ENCODE data around the gene GAR1.
A peak's percentile ranks its signal among the peaks of the same experiment; 100 is the strongest.
"Not testable (repeated sequence)": the region's sequence is repeated elsewhere in the genome, so short reads cannot be mapped to it uniquely, and the experiment has no call there.

The GAR1 gene

GRCh38 chr4:109815151-109816081 is at the start of gene GAR1:
Gene GAR1, plus strand, starts transcription at chr4:109815762. Its CDS starts 403 bp downstream, at chr4:109816165.
- DNase-seq (ENCODE audit: low read depth), result peak; percentile 70

- not testable (repeated sequence) for DNase-seq (ENCODE audit: low read depth)
These were observed 33.5 kb upstream of the GAR1 start for GRCh38 chr4:109782092-109782491.

GRCh38 chr4:109786846-109787245 is 28.7 kb upstream of the GAR1 start:
- DNase-seq (ENCODE audit: low read depth), result no peak

- no peak for DNase-seq (ENCODE audit: low read depth)
These were observed 27.8 kb upstream of the GAR1 start for GRCh38 chr4:109787807-109788206.

- no peak for DNase-seq (ENCODE audit: low read depth)
These were observed 20.5 kb upstream of the GAR1 start for GRCh38 chr4:109795059-109795458.

- DNase-seq (ENCODE audit: low read depth), result no peak
These were observed 16.7 kb upstream of the GAR1 start for GRCh38 chr4:109798866-109799265.

- DNase-seq (ENCODE audit: low read depth), result no peak
These were observed 14.3 kb upstream of the GAR1 start for GRCh38 chr4:109801099-109801789.

GRCh38 chr4:109801895-109802319 is 13.7 kb upstream of the GAR1 start, which contains the start of gene CFI:
Gene CFI, minus strand, starts transcription at chr4:109801999. Its CDS starts 28 bp downstream, at chr4:109801971.
- no peak for DNase-seq (ENCODE audit: low read depth)

GRCh38 chr4:109803924-109804571 is 11.5 kb upstream of the GAR1 start:
- no peak for DNase-seq (ENCODE audit: low read depth)

GRCh38 chr4:109809655-109810054 is 5.9 kb upstream of the GAR1 start:
- DNase-seq (ENCODE audit: low read depth), result no peak

- DNase-seq (ENCODE audit: low read depth), result no peak
These were observed 4.8 kb upstream of the GAR1 start for GRCh38 chr4:109810552-109811387.

GRCh38 chr4:109811707-109812106 is 3.9 kb upstream of the GAR1 start:
- DNase-seq (ENCODE audit: low read depth), result no peak

- peak; percentile 15 for DNase-seq (ENCODE audit: low read depth)
These were observed 500 bp downstream of the GAR1 start for GRCh38 chr4:109816082-109816442.

GRCh38 chr4:109816894-109817293 is 1.3 kb downstream of the GAR1 start:
- DNase-seq (ENCODE audit: low read depth), result no peak

GRCh38 chr4:109818268-109818667 is 2.7 kb downstream of the GAR1 start:
- no peak for DNase-seq (ENCODE audit: low read depth)

- no peak for DNase-seq (ENCODE audit: low read depth)
These were observed 5.0 kb downstream of the GAR1 start for GRCh38 chr4:109820563-109820962.

- DNase-seq (ENCODE audit: low read depth), result no peak
These were observed 5.6 kb downstream of the GAR1 start for GRCh38 chr4:109821185-109821584.

- no peak for DNase-seq (ENCODE audit: low read depth)
These were observed 11.2 kb downstream of the GAR1 start for GRCh38 chr4:109826719-109827118.

- no peak for DNase-seq (ENCODE audit: low read depth)
These were observed 12.1 kb downstream of the GAR1 start, which contains the start of gene RRH for GRCh38 chr4:109827672-109828071. Gene RRH, plus strand, starts transcription at chr4:109827972. Its CDS starts 56 bp downstream, at chr4:109828028.

- DNase-seq (ENCODE audit: low read depth), result no peak
These were observed 18.2 kb downstream of the GAR1 start for GRCh38 chr4:109833756-109834155.

- no peak for DNase-seq (ENCODE audit: low read depth)
These were observed 21.4 kb downstream of the GAR1 start for GRCh38 chr4:109836985-109837384.

Measured in activated T-cell treated with anti-CD3 and anti-CD28 coated beads for 1 hour (primary cell).